WI38 (cell line): ENCODE measurements around the gene SP1.

Experiments used
- H3K4me3 ChIP-seq: 2 replicates; pipeline ENCODE4 v1.5.1; 2011; ENCODE audit warnings: low read depth, mild to moderate bottlenecking, control low read depth, low read length
- CTCF ChIP-seq: IDR thresholded peaks from 2 replicates; pipeline ENCODE4 v1.5.1; 2012; ENCODE audit warnings: low read depth, mild to moderate bottlenecking, control low read depth, low read length

Gene SP1

DNA sequence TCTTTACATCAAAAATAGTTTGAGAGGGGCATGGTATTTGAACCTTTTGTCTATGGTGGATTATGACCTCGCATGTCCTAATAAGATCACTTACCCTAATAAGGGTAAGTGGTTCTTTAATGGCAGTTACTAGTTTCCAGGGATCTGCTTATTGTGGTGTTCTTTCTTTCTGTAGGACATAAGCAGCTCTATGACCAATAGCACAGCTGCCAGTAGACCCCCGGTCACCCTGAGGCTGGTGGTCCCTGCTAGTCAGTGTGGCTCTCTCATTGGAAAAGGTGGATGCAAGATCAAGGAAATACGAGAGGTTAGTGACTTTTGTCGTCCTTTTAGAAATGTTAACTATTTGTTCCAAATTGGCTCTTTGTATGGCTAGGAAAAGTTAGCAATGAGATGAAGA lies 79.1 kb downstream of the SP1 start:
- TF ChIP-seq CTCF, result no peak
- no peak overlapping the region for H3K4me3 ChIP-seq

DNA sequence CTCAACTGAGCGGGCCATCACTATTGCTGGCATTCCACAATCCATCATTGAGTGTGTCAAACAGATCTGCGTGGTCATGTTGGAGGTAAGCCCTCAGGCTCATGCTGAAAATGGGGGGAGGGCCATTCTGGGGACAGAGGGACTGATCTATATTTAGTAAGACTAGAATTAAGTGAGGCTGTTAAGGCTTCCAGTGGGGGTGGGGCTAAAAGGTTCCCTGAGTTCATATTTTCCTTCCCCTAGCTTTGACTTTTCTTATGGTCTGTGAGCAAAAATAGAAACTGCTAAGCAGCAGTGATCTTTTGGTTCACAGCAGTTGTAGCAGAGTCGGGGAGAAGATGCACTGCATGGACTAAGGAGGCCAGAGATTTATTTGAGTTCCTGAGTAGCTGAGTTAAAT lies 81.1 kb downstream of the SP1 start:
- no peak overlapping the region for H3K4me3 ChIP-seq
- no peak for TF ChIP-seq CTCF

DNA sequence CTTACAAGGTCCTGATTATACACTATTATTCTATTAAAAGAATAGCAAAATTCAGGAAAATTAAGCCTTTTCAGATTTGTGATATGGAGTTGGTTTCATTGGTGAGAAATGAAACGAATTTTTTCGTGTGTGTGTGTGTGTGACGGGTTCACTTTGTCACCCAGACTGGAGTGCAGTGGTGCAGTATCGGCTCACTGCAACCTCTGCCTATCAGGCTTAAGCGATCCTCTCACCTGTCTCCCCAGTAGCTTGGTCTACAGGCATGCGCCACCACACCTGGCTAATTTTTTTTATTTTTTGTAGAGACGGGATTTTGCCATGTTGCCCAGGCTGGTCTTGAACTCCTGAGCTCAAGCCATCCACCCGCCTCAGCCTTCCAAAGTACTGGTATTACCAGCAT lies 81.6 kb downstream of the SP1 start:
- no peak for TF ChIP-seq CTCF
- no peak overlapping the region for H3K4me3 ChIP-seq

DNA sequence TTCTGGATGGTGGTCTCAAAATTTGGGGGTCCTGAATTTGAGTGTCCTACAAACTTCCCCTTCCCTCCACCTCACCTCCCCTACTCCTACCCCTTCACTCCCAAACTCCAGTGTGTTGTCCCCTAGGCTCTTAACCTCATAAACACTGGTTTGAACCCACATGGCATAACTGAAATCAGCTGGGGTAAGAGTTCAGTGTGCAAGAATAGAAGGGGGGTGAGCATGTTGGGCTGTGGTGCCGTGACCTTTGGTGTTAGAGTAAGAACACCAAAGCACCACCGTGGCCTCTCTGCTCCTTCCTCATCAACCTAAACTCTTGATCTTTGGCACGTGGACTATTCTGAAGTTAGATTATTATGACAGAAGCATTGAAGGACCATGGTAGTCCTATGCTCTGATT lies 83.0 kb downstream of the SP1 start:
- no peak for TF ChIP-seq CTCF
- H3K4me3 ChIP-seq, result no peak overlapping the region

GRCh38 chr12:53463802-53464560 lies 84.0 kb downstream of the SP1 start:
- no peak for TF ChIP-seq CTCF
- H3K4me3 ChIP-seq, result no peak overlapping the region

DNA sequence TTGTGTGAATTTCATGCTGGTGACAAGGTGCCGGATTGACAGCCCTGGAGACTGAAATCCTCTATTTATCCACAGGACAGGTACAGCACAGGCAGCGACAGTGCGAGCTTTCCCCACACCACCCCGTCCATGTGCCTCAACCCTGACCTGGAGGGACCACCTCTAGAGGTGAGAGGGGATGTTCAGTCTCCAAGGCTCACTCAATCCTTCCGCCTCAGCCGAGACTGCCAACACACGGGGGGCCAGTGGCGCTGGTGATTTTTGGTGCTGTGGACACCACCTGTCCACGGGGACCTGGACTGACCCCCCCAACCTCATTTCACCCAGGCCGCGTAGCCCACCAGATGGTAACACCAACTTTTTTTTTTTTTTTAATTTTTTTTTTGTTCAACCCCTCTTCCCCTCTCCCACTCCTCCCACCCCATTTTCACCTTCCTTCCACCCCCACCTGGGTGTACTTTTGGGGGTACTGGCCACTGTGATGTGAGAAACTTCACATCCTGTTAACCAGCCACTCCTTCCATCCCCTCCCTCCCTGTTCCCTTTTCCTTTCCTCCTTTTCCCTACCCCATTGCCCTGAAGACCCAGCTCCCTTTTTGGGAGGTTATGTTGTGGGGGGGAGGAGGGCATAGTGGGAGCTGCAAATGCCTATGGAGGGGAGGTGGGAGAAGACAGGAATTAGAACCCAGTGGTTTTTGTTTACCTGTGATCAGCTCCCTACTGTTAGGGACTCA lies 84.9 kb downstream of the SP1 start:
- H3K4me3 ChIP-seq, result no peak overlapping the region
- TF ChIP-seq CTCF, result no peak

DNA sequence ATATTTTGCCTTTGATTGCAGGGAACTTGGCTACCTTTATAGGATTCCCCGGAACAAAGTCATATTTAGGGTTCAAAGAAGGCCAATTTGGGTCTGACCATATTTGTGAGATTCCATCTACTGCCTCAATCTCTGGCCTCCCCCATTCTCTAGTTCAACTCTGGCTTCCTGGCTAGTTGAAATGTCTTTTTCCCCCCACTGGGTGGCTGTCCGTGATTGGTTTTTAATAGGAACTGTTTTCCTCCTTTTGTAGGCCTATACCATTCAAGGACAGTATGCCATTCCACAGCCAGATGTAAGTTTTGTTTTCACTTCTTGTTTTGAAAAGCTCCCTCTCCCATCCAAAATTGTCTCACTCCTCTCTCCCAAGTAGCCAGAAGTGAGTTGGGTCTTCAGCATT lies 85.7 kb downstream of the SP1 start:
- TF ChIP-seq CTCF, result no peak
- no peak overlapping the region for H3K4me3 ChIP-seq
